GM12878 (cell line): ENCODE results near the gene HIP1. TPM values are rescaled to one million over a fixed set of nuclear protein-coding genes. Genes with fewer than 3 reads are reported as not detected.

Source experiments
- ATAC-seq: fragments of 200-7000 bp; cut with Tn5 transposase; 3 replicates; pipeline ENCODE4 v1.9.1; 2020; ENCODE audit warnings: mild to moderate bottlenecking, moderate library complexity
- BruUV-seq: library from RNA; stranded (reverse); fragments of 400-500 nt; replicated peaks from 2 replicates; lab custom pipeline; 2021; lab: Mats Ljungman, UMichigan
- CTCF ChIA-PET: fragments of 300-600 bp; sonication (Branson Sonifier 250); formaldehyde crosslinking; extraction: SDS; loops from one replicate; lab custom pipeline; 2021; ENCODE audit warnings: inconsistent platforms; lab: Yijun Ruan, JAX
- POLR2A ChIA-PET: fragments of 350-600 bp; formaldehyde crosslinking; extraction: SDS; loops from one replicate; lab custom pipeline; 2021; ENCODE audit warnings: inconsistent platforms; lab: Charles Lee
- RAD21 ChIA-PET: fragments of 300-600 bp; sonication (Branson Sonifier 250); formaldehyde crosslinking; loops from one replicate; lab custom pipeline; 2023; ENCODE audit warnings: antibody characterized with exemption; ENCODE audit not compliant: unreplicated experiment; lab: Charles Lee
- SMC1A ChIA-PET: fragments of 300-600 bp; sonication (Branson Sonifier 250); formaldehyde crosslinking; loops from one replicate; lab custom pipeline; 2023; ENCODE audit not compliant: unreplicated experiment, uncharacterized antibody; lab: Charles Lee
- DNase-seq: peaks from one replicate; pipeline ENCODE4 v3.0.0-alpha.2; 2011; ENCODE audit warnings: low read depth, low spot score
- FAIRE-seq: peaks from 3 replicates; lab custom pipeline; 2011; peaks lifted over from hg19 to GRCh38; lab: Jason Lieb, UNC
- H2AFZ ChIP-seq: 2 replicates; pipeline ENCODE4 v1.6.0; 2011; ENCODE audit warnings: low read depth, low read length, control low read depth; ENCODE audit not compliant: control insufficient read depth
- H3K27ac ChIP-seq: 2 replicates; pipeline ENCODE4 v1.5.1; 2011; ENCODE audit warnings: control low read depth; ENCODE audit not compliant: control insufficient read depth, insufficient read depth
- H3K27me3 ChIP-seq, 2 experiments: replicated peaks in 1 of 2; 2 replicates each; pipeline versions ENCODE4 v1.6.0 to v1.6.1; 2011; ENCODE audit warnings: low read length in 1 of 2; ENCODE audit not compliant: control insufficient read depth in 2 of 2, insufficient read depth in 2 of 2
- H3K36me3 ChIP-seq, 2 experiments: 2 replicates each; pipeline ENCODE4 v1.5.1; 2011; ENCODE audit warnings: low read length in 1 of 2; ENCODE audit not compliant: control insufficient read depth in 2 of 2, insufficient read depth in 2 of 2
- H3K4me1 ChIP-seq: 2 replicates; pipeline ENCODE4 v1.6.1; 2011; ENCODE audit warnings: mild to moderate bottlenecking, low read length, moderate library complexity, mixed read lengths; ENCODE audit not compliant: control insufficient read depth, insufficient read depth
- H3K4me2 ChIP-seq: 2 replicates; pipeline ENCODE4 v1.6.0; 2011; ENCODE audit warnings: control low read depth; ENCODE audit not compliant: control insufficient read depth, insufficient read depth
- H3K4me3 ChIP-seq: fragments of 200-600 bp; sonication (generic); 2 replicates; pipeline ENCODE4 v1.5.1; 2016
- H3K79me2 ChIP-seq: 2 replicates; pipeline ENCODE4 v1.6.0; 2011; ENCODE audit warnings: low read length; ENCODE audit not compliant: control insufficient read depth, insufficient read depth
- H3K9ac ChIP-seq: 2 replicates; pipeline ENCODE4 v1.8.0; 2011; ENCODE audit warnings: low read length, control low read depth, mixed read lengths; ENCODE audit not compliant: control insufficient read depth, insufficient read depth
- H3K9me3 ChIP-seq: replicated peaks from 3 replicates; pipeline ENCODE4 v1.5.1; 2011; ENCODE audit warnings: mild to moderate bottlenecking, low read length; ENCODE audit not compliant: control insufficient read depth, insufficient read depth
- H4K20me1 ChIP-seq: 2 replicates; pipeline ENCODE4 v1.6.0; 2011; ENCODE audit not compliant: control insufficient read depth, insufficient read depth
- CBX5 ChIP-seq: sonication (generic); IDR thresholded peaks from 2 replicates; pipeline ENCODE4 v1.6.1; 2016; ENCODE audit warnings: low read depth, moderate library complexity, mild to moderate bottlenecking, inconsistent platforms
- CHD4 ChIP-seq: fragments of 200-600 bp; sonication (generic); IDR thresholded peaks from 2 replicates; pipeline ENCODE4 v1.6.1; 2016; ENCODE audit warnings: mild to moderate bottlenecking
- HCFC1 ChIP-seq: fragments of 150-350 bp; IDR thresholded peaks from 2 replicates; pipeline ENCODE4 v1.6.1; 2014; ENCODE audit warnings: low read length
- MEF2B ChIP-seq: fragments of 450-650 bp; IDR thresholded peaks from 2 replicates; pipeline ENCODE4 v1.6.1; 2018; ENCODE audit warnings: mild to moderate bottlenecking, moderate library complexity; ENCODE audit not compliant: partially characterized antibody, poor library complexity, severe bottlenecking
- MXI1 ChIP-seq: fragments of 150-350 bp; IDR thresholded peaks from 2 replicates; pipeline ENCODE4 v1.6.1; 2011; ENCODE audit warnings: low read depth, mild to moderate bottlenecking, inconsistent platforms, low read length, improper control_type of control experiment
- PAX8 ChIP-seq: fragments of 450-650 bp; IDR thresholded peaks from 2 replicates; pipeline ENCODE4 v1.6.1; 2017; ENCODE audit warnings: mild to moderate bottlenecking, moderate library complexity
- SPI1 ChIP-seq: IDR thresholded peaks from 2 replicates; pipeline ENCODE4 v1.6.1; 2011; ENCODE audit warnings: low read depth, mild to moderate bottlenecking, low read length, moderate library complexity, borderline replicate concordance; ENCODE audit not compliant: insufficient read depth
- WGBS: methylation state at CpG from one replicate; pipeline ENCODE4 v1.1.6; 2016; ENCODE audit warnings: low lambda C conversion rate; ENCODE audit not compliant: insufficient replicate concordance, insufficient coverage; ENCODE audit errors: missing lambda C conversion rate; 5-methylcytosine and 5-hydroxymethylcytosine counted together
- in situ Hi-C: fragments of 300-500 bp; cut with MboI; formaldehyde crosslinking; loops from 9 replicates; pipeline ENCODE4 v1.14.3; 2018; ENCODE audit warnings: mixed read lengths
- intact Hi-C: fragments of 100-400 bp; cut with micrococcal nuclease; formaldehyde crosslinking; loops from one replicate; pipeline ENCODE4 v1.14.2; 2022; ENCODE audit not compliant: unreplicated experiment
- polyA plus RNA-seq, 11 experiments: library from polyadenylated mRNA; depleted of rRNA in 4 of 11; unstranded in 6 of 11; stranded (reverse) in 5 of 11; fragments of >200 nt; fragmentation: Nextera tagmentation in 4 of 11; fragmentation: Illumina TruSeq in 1 of 11; extraction: Ambion mirVana in 4 of 11; extraction: Trizol in 1 of 11; gene quantifications; 1 replicate in 1 of 11; 2 replicates in 10 of 11; pipeline versions ENCODE4 v1.2.1 to v1.2.3, GENCODE V29; 2011 to 2016; ENCODE audit warnings: inconsistent platforms in 2 of 11, missing spikeins in 2 of 11, low read depth in 1 of 11
- total RNA-seq, 4 experiments: library from RNA; depleted of rRNA in 3 of 4; stranded (reverse); fragments of >200 nt in 3 of 4; fragmentation: Illumina TruSeq in 1 of 4; extraction: Trizol in 1 of 4; gene quantifications; 2 replicates each; pipeline versions ENCODE4 v1.2.1 to v1.2.3, GENCODE V29; 2013 to 2021
- TF ChIP-seq, protein P1 (sequence below): fragments of 450-650 bp; formaldehyde crosslinking; IDR thresholded peaks from 2 replicates; pipeline ENCODE4 v1.5.0; 2022; ENCODE audit warnings: mild to moderate bottlenecking, missing genetic modification characterization
- TF ChIP-seq, protein P2 (sequence below): fragments of 450-650 bp; IDR thresholded peaks from 2 replicates; pipeline ENCODE4 v1.6.1; 2016; ENCODE audit warnings: mild to moderate bottlenecking
- TF ChIP-seq, protein P3 (sequence below): fragments of 450-650 bp; IDR thresholded peaks from 2 replicates; pipeline ENCODE4 v1.6.1; 2017; ENCODE audit warnings: low read depth, mild to moderate bottlenecking, moderate library complexity
- TF ChIP-seq, protein P4 (sequence below): fragments of 450-650 bp; IDR thresholded peaks from 2 replicates; pipeline ENCODE4 v1.6.1; 2018; ENCODE audit warnings: mild to moderate bottlenecking, low read depth, moderate library complexity; ENCODE audit not compliant: partially characterized antibody
- TF ChIP-seq, protein P5 (sequence below): IDR thresholded peaks from 2 replicates; pipeline ENCODE4 v1.6.1; 2011; ENCODE audit warnings: low read depth, low read length, improper control_type of control experiment, borderline replicate concordance

The HIP1 gene
- total and polyA plus RNA-seq, 10 of the 15 experiments (the other 5 are each of a cell fraction or from before 2014, with no cell fraction given), result 1.2 to 9.7 (median 3.2) TPM

DNA sequence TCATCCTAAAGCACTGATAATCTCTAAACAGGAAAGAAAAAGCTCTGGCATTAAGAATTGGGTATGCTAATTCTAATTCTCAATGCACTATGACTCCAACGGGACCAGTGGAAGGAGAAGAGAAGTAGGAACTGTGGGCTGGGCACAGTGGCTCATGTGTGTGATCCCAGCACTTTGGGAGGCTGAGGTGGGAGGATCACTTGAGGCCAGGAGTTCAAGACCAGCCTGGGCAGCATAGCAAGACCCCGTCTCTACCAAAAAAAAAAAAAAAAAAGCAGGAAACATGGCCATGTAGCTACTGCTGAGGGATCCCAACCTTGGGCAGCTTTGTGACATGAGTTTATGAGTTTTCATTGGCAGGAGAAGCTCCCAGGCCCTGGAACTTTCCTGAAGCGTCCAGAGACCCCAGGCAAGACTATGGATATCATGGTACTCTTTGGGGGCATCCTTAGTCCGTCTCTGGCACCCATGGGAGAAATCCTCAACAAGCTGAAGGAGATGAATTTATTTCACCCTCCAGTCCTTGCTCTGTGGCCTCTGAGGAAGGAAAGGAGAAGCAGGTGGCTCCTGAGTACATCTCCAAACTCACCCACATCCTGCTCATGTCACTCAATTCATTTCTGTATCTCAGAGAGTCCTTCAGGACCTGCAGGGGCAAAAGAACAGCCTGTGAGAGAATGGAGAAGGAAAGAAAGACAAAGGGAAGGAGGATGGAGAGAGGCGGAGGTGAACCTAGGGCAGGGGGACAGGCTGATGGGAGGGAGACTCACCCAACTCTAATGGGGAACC is 147.1 kb downstream of the HIP1 start:
- RAD21 ChIA-PET, result interaction anchor here (0.5 to 0.6 kb wide), 2 partner anchors 18 to 1938 kb away, joined by 3 read pairs; no protein-coding TSS in a partner anchor
- in situ Hi-C loops, result no loop called here
- Histone ChIP-seq H3K9me3 (no peaks in the 10 kb centered on the region), H3K4me3 (no peak overlapping the region), H4K20me1 (no peaks in the 10 kb centered on the region), H3K9ac (no peak overlapping the region), H3K79me2 (no peaks in the 10 kb centered on the region), H3K27me3 (no peaks in the 10 kb centered on the region), H3K27ac (no peak overlapping the region), H2AFZ (no peak overlapping the region), H3K36me3 (no peaks in the 10 kb centered on the region), H3K4me1 (peaks cover 9% of the 10 kb centered on the region), H3K4me2 (no peak overlapping the region)
- intact Hi-C loops, result loop anchor here (10.0 kb wide), 1 partner anchor 67 kb away; no protein-coding TSS in a partner anchor
- FAIRE-seq (no peak), ATAC-seq (no peak), DNase-seq (no peak)
- WGBS, result 83% methylated on average over 4 of the region's 5 CpGs
- POLR2A ChIA-PET, result no interaction called here
- CTCF ChIA-PET, result interaction anchor here (0.5 kb wide), 1 partner anchor 218 kb away, joined by 4 read pairs; no protein-coding TSS in a partner anchor
- BruUV-seq, result no TSS peak
- SMC1A ChIA-PET, result no interaction called here
- TF ChIP-seq, protein P1, sequence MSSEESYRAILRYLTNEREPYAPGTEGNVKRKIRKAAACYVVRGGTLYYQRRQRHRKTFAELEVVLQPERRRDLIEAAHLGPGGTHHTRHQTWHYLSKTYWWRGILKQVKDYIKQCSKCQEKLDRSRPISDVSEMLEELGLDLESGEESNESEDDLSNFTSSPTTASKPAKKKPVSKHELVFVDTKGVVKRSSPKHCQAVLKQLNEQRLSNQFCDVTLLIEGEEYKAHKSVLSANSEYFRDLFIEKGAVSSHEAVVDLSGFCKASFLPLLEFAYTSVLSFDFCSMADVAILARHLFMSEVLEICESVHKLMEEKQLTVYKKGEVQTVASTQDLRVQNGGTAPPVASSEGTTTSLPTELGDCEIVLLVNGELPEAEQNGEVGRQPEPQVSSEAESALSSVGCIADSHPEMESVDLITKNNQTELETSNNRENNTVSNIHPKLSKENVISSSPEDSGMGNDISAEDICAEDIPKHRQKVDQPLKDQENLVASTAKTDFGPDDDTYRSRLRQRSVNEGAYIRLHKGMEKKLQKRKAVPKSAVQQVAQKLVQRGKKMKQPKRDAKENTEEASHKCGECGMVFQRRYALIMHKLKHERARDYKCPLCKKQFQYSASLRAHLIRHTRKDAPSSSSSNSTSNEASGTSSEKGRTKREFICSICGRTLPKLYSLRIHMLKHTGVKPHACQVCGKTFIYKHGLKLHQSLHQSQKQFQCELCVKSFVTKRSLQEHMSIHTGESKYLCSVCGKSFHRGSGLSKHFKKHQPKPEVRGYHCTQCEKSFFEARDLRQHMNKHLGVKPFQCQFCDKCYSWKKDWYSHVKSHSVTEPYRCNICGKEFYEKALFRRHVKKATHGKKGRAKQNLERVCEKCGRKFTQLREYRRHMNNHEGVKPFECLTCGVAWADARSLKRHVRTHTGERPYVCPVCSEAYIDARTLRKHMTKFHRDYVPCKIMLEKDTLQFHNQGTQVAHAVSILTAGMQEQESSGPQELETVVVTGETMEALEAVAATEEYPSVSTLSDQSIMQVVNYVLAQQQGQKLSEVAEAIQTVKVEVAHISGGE (CRISPR knock-in tag), result no peak
- TF ChIP-seq HCFC1, result no peak
- TF ChIP-seq, protein P2, sequence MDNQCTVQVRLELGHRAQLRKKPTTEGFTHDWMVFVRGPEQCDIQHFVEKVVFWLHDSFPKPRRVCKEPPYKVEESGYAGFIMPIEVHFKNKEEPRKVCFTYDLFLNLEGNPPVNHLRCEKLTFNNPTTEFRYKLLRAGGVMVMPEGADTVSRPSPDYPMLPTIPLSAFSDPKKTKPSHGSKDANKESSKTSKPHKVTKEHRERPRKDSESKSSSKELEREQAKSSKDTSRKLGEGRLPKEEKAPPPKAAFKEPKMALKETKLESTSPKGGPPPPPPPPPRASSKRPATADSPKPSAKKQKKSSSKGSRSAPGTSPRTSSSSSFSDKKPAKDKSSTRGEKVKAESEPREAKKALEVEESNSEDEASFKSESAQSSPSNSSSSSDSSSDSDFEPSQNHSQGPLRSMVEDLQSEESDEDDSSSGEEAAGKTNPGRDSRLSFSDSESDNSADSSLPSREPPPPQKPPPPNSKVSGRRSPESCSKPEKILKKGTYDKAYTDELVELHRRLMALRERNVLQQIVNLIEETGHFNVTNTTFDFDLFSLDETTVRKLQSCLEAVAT, result no peak
- TF ChIP-seq, protein P3, sequence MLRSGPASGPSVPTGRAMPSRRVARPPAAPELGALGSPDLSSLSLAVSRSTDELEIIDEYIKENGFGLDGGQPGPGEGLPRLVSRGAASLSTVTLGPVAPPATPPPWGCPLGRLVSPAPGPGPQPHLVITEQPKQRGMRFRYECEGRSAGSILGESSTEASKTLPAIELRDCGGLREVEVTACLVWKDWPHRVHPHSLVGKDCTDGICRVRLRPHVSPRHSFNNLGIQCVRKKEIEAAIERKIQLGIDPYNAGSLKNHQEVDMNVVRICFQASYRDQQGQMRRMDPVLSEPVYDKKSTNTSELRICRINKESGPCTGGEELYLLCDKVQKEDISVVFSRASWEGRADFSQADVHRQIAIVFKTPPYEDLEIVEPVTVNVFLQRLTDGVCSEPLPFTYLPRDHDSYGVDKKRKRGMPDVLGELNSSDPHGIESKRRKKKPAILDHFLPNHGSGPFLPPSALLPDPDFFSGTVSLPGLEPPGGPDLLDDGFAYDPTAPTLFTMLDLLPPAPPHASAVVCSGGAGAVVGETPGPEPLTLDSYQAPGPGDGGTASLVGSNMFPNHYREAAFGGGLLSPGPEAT, result no peak
- no peak for TF ChIP-seq CHD4
- no peak for TF ChIP-seq CBX5
- TF ChIP-seq, protein P4, sequence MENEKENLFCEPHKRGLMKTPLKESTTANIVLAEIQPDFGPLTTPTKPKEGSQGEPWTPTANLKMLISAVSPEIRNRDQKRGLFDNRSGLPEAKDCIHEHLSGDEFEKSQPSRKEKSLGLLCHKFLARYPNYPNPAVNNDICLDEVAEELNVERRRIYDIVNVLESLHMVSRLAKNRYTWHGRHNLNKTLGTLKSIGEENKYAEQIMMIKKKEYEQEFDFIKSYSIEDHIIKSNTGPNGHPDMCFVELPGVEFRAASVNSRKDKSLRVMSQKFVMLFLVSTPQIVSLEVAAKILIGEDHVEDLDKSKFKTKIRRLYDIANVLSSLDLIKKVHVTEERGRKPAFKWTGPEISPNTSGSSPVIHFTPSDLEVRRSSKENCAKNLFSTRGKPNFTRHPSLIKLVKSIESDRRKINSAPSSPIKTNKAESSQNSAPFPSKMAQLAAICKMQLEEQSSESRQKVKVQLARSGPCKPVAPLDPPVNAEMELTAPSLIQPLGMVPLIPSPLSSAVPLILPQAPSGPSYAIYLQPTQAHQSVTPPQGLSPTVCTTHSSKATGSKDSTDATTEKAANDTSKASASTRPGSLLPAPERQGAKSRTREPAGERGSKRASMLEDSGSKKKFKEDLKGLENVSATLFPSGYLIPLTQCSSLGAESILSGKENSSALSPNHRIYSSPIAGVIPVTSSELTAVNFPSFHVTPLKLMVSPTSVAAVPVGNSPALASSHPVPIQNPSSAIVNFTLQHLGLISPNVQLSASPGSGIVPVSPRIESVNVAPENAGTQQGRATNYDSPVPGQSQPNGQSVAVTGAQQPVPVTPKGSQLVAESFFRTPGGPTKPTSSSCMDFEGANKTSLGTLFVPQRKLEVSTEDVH, result no peak
- no peak for TF ChIP-seq PAX8
- TF ChIP-seq MXI1, result no peak
- no peak for TF ChIP-seq SPI1
- TF ChIP-seq, protein P5, sequence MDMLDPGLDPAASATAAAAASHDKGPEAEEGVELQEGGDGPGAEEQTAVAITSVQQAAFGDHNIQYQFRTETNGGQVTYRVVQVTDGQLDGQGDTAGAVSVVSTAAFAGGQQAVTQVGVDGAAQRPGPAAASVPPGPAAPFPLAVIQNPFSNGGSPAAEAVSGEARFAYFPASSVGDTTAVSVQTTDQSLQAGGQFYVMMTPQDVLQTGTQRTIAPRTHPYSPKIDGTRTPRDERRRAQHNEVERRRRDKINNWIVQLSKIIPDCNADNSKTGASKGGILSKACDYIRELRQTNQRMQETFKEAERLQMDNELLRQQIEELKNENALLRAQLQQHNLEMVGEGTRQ, result no peak
- no peak for TF ChIP-seq MEF2B
